ENCODE results near the gene TSPEAR.

TSPEAR gene

DNA sequence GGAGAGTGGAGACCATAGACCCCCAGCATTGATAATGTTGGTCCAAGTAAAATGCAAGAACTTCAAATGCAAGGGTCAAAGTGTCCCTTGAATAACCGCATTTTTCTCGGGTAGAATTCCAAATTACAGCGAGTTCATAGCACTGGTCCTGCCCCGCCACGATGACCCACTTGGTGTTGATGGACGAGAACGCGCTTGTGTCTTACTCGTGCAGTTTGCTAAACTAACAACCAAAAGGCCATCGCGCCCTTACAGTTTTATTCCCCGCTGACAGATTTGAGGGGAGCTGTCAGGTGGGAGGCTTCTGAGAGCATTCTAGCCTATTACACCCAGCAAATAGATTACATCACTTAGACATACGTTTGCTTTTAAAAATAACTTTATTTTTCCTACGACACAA lies 17.3 kb upstream of the TSPEAR start:
- no peak overlapping the region for H3K4me3 ChIP-seq
- no peak for DNase-seq (ENCODE audit: low spot score)

DNA sequence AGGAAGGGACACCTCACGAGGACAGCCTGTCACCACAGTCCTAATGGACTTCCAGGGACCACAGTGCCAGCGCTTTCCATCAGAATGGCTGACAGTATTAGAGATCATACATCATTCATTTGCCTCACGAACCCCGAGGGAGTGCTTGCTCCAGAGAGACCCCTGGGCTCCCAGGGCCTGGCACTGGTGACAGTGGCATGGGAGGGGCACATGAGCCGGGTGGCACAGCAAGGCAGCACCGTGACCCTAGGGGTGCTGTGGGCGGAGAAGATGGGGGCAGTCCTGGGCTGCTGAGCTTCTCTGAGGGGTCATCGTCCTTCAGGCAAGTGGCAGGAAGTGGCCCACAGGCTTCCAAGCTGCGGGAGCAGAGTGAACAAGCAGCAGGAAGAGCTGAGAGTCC lies 16.4 kb upstream of the TSPEAR start:
- TF ChIP-seq CTCF (IDR thresholded peaks at IDR 0.05), result no peak
- H3K4me3 ChIP-seq, result no peak overlapping the region
- H3K27ac ChIP-seq, result no peak overlapping the region
- no peak for DNase-seq (ENCODE audit: low spot score)

More for the DNA sequence above, 17.3 kb upstream of the TSPEAR start:
- no peak for TF ChIP-seq CTCF (IDR thresholded peaks at IDR 0.05)
- H3K27ac ChIP-seq, result no peak overlapping the region

- no peak for DNase-seq (ENCODE audit: low spot score)
- TF ChIP-seq CTCF (IDR thresholded peaks at IDR 0.05), result no peak
- Histone ChIP-seq H3K27ac (no peak overlapping the region), H3K4me3 (no peak overlapping the region)
Measured at GRCh38 chr21:44727321-44727720, 15.9 kb upstream of the TSPEAR start.

DNA sequence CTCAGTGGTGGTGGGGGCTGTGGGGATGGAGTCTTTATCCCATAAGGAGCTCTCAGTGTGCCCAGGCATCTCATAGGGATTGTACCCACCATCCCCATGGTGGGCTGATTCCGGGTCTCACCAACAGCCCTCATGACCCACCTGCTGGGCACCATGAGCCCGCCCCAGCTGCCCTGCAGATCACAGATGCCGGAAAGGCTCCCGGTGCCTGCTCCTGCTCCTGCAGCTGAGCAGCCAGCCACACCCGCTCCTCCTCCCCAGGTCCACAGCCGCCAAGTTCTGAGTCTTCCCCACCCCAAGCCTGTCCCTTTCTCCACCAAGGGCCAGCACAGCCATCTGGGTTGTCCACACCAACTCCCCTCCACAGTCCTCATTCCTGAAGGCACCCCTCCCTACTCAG lies 15.5 kb upstream of the TSPEAR start:
- no peak for DNase-seq (ENCODE audit: low spot score)
- H3K4me3 ChIP-seq, result no peak overlapping the region
- no peak overlapping the region for H3K27ac ChIP-seq
- no peak for TF ChIP-seq CTCF (IDR thresholded peaks at IDR 0.05)

GRCh38 chr21:44724926-44725325 lies 13.6 kb upstream of the TSPEAR start:
- H3K4me3 ChIP-seq, result no peak overlapping the region
- H3K27ac ChIP-seq, result no peak overlapping the region
- no peak for DNase-seq (ENCODE audit: low spot score)
- no peak for TF ChIP-seq CTCF (IDR thresholded peaks at IDR 0.05)

GRCh38 chr21:44724196-44724595 lies 12.8 kb upstream of the TSPEAR start:
- no peak for DNase-seq (ENCODE audit: low spot score)
- no peak for TF ChIP-seq CTCF (IDR thresholded peaks at IDR 0.05)
- H3K27ac ChIP-seq, result no peak overlapping the region
- H3K4me3 ChIP-seq, result no peak overlapping the region

- no peak for TF ChIP-seq CTCF (IDR thresholded peaks at IDR 0.05)
- Histone ChIP-seq H3K4me3 (no peak overlapping the region), H3K27ac (no peak overlapping the region)
- no peak for DNase-seq (ENCODE audit: low spot score)
Measured at GRCh38 chr21:44723177-44724131, 12.1 kb upstream of the TSPEAR start.
